ENCODE data around the gene MYOM1.
"Not testable (repeated sequence)": the region's sequence is repeated elsewhere in the genome, so short reads cannot be mapped to it uniquely, and the experiment has no call there.

Gene MYOM1

DNA sequence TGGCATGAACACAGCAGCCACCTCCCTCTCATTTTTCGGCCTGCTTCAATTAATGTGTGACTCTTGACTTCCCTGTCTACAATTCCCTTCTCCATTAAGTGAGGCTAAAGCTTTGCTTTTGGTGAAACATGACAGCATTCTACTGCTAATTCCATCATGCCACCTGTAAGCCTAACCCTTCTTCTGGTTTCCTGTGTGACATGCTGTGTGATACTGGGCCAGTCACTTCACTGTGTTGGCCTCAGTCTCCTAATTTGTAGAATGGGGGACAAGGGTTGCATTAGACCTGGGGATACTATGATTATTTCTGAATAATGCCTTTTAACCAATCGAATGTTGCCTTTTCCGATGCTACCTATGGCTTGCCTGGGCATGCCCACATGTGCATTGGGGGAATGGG, 146.4 kb downstream of the MYOM1 start:
- not testable (repeated sequence) for DNase-seq

DNA sequence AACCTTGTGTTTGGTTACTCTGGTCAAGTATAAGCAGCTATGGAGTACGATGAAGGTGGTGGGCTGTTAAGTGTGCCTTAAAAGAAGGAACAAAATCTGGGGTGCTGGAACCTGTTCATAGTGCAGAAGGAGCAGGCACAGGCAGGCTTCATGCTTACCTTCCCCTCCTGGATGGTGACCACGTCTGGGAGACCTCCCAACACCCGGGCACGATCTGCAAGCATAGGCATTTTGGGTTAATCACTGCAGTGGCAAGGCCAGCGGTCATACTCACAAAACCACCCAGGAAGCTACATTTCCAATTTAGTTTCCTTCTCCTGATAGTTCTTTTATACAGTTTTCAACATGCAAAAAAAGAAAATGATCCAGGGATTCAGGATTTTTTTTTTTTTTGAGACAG, 148.1 kb downstream of the MYOM1 start:
- no peak for DNase-seq

DNA sequence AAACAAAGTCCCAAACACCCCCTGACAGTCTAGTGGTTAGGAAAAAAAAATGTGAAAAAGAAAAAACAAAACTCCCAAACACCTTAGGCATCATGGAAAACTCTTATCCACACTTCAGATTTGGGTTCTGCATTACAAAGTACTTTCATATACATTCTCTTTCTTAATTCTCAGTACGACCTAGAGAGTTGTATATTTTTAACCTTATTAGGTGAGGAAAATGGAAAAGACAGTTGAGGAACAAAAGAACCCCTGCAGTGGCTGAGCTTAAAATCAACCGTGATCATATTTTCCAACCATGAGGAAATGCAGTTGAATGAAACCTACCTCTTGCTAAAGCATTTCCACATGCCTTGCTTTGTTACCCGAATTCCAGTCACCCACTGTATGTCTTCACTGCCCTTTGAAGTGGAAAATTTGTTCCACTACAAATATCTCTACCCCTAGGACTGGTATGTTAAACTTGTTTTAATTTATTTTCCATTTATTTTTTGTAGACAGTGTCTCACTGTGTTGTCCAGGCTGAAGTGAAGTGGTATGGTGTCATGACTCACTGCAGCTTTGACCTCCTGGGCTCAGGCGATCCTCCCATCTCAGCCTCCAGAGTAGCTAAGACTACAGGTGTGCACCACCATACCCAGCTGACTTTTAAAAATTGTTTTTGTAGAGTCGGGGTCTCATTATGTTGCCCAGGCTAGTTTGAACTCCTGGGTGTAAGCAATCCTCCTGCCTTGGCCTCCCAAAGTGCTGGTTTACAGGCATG, 149.9 kb downstream of the MYOM1 start:
- DNase-seq: no peak

DNA sequence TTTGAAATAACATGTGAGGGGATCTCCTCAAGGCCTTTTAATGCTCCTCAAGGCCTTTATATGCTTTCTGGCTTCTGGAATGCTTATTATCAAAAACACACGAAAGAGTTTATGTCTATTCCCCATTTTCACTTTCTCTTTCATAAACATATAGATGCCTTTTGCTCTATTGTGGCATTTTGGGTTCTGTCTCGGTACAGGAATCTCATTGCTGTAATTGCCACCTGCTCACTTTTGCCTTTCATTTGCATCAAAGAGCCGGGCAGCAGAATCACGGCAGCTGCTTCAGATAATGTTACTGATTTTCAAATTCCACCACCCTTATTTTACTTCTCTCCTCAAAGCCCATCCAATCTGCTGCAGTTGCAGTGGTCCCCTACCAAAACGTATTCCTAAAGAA, 152.0 kb downstream of the MYOM1 start:
- no peak for DNase-seq

DNA sequence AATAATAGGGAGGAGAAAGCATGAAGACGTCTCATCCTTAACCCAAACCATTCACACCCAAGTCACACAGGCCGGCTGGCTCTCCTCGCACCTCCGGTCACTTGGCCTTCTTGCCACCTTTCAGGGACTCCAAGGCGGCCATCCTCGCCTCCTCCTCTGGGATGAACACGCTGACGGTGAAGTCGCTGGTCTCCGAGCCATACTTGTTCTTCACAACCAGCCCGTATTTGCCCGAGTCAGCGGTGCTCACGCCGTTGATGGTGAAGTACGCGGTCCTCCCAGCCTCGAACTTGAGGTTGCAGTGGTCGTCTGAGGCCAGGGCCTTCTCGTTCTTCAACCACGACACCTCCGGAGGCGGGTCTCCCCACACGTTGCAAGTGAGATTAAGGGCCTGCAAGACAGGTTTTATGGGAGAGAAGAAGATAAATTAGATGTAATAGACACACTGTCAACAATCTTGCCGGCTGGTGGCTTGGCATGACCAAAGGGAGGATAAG, 152.6 kb downstream of the MYOM1 start:
- no peak for DNase-seq

DNA sequence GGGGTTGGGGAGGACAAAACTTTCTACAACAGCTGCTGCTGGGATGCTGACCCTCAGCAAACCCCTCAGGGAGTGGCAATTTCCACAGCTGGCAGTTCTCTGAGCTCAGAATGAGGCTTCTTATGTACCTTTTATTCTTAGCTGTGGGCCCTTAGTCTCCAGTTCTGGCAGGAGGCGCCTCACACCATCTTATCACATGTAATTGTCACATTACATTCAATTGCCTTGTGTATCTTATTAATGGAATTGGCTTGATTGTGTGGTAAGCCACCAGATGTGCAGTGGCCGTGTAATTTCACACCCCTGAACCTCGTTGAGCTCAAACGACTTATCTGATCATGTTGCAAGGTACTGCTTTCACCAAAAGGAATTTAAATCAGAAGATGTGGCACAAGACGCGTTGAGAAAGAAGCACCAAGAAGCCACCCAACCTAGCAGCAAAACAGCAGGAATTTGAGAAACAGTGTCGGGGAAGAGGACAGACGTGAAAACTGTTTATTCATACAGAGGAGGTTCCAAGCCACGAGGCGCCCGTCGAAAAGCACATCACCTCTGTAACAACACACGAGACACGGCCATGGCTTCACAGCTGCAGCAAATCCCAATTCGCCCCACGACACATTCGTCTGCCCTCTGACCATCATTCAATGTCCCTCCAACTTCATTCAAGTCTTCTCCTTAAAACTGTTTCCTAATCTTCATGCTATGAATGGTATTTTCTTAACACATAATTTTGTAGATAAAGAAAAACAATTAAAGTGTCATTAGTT, 153.2 kb downstream of the MYOM1 start:
- no peak for DNase-seq

DNA sequence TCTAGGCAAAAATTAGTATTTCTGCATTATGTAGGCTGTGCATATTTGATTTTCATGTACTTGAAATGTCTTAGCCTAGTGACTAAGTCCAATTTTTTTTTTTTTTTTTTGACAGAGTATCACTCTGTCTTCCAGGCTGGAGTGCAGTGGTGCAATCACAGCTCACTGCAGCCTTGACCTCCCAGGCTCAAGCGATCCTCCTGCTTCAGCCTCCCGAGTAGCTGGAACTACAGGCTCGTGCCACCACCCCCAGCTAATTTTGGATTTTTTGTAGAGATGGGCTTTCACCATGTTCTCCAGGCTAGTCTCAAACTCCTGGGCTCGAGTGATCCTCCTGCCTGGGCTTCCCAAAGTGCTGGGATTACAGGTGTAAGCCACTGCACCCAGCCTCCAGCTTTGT, 156.0 kb downstream of the MYOM1 start:
- DNase-seq: not testable (repeated sequence)

DNA sequence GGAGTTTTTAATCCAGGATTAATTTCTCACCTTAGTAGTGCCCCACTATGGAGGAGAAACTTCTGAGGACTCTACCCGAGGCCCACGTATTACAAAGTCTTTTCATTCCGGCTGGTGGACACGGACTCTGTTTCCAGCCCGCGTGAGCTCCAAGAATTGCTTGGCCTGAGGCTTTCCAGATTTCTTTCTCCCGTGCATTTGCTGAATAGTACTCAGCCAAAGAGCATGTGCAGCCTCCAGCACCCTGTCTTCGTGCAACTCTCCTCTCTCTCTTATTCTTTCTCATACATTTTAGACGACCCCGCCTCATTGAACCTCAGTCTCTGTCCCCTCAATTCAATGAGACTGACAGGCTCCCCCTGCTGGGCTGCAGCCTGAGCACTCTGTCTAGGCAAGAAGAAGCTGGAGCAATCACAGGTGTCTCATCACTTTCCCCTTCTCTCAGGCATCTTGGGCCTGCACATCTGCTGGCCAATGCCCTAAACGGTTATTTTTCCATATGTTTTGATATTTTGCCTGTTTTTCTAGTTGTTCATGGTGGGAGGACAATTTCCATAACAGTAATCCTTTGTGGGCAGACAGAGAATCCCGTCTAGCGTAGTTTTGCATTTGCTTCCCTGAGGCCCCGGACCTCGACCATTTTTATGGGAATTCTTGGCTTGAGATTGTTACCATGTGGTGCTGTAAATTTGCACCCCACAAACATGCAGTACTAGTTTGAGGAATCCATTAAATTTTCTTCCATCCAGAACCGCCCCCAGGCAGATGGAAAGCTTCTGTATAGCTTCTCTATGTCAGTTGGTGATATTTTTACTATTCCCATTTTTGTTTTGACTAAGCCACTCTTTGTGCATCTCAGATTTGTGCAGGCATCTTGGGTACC, 156.7 kb downstream of the MYOM1 start:
- DNase-seq: peak; percentile 77 to 84

DNA sequence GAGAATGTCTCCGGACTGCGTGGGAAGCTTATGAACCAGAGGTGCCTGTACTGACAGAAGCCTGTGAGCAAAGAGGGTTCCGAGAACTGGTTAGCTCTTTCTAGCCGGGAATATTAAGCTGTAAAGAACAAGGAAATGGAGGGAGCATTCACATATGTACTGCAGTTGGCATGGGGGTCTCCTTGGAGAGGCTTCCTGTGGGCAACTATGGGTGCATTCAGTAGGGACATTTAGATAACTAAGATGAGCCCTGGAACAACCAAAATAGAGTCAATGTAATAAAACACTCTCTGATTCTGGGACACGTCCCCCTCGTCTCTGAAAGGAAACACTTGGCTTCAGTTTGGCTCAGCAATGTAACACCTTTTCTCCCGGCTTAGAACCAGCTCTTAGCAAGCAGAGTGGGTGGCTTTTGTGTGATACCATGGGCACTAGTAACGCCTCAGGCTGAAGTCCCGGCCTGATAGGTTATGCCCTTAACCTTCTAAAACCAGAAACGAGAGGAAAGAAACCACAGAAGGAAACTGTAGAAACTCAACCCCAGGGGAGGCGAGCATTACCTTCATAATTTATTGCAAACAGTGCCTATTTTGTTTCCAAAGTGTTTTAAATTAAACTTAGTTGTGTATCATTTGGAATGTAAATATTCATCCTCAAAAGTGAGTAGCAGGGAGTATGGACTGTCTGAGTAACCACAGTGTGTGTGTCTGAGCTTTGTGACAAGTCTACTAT, 158.0 kb downstream of the MYOM1 start:
- peak; percentile 52 to 66 for DNase-seq

DNA sequence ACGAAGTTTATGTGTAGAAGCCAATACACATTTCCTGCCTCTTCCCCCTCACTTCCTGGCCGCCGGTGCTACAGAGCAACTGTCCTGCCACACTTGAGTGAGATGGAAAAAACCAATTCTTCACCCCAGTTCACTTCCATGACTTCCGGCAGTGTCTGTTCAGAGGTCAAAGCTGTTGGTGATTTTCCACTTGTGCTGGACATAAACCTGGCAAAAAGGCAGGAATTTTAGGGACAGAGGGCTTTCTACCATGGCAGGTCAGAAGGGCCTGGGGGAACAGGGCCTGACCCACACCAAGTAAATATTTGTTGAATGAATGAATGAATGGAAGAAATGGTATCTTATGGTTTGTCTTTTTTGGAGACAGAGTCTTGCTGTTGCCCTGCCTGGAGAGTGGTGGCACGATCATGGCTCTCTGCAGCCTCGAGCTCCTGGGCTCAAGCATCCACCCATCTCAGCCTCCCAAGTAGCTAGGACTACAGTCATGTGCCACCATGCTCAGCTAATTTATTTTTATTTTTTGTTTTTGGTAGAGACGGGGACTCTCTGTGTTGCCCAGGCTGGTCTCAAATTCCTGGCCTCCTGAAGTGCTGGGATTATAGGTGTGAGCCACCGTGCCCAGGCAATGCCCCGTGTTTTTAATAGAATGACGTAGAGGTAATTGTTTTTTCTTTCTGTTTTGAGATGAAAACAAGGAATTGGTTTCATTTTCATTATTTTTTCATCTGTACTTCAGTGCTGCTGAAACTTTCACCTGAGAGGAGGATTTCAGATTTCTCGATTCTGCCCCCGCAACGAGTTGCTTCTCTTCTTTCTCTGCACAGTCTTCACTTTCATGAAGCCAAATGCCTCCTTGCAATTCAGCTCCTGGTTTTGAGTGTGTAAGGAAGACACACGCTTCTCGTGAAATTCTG, 158.8 kb downstream of the MYOM1 start:
- DNase-seq: peak; percentile 56 to 67

DNA sequence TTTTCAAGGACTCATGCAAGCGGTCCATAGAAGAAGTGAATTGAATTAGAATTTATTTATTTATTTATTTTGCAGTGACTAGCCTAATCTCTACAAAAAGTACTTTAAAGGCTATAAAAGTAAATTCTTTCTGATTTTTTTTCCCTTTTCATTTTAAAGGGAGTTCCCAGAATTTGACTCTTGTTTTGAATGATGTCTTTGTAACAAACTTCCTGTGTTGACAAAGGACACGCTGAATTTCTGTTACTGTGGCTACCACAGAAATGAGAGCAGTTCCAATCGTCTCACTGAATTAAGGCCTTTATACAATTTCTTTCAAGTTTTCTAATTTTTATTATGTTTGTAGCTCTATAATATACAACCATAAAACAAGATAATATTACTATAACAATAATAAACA, 160.5 kb downstream of the MYOM1 start:
- DNase-seq: no peak

DNA sequence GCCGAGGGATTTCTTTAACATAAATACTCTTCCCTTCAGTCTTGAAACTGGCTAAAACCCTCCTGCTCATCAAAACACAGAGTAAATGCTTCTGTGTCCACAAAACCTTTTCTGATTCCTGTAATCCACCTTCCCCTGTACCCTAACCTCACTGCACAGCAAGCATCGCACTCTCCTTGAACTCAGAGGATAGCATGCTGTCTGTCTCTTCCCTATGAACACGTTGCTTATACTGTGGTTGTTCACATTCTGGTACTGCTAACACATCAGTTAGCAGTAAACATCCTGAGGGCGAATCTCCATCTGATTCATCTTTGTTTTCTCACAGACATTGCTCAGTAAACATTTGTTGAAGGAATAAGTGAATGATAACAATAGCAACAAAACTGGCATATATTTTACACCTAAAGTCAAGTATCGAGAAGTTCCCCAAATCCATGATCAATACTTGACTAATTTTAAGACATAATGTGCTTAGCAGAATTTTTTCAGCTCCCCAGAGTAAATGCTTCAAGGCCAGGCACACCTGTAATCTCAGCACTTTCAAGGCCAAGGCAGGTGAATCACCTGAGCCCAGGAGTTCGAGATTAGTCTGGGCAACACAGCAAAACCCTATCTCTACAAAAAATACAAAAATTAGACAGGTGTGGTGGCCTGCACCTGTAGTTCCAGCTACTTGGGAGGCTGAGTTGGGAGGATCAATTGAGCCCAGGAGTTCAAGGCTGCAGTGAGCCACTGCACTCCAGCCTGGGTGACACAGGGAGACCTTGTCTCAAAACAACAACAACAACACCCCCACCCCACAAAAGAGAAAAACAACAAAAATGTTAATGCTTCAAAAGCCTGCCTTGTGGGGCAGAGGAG, 161.2 kb downstream of the MYOM1 start:
- no peak for DNase-seq

DNA sequence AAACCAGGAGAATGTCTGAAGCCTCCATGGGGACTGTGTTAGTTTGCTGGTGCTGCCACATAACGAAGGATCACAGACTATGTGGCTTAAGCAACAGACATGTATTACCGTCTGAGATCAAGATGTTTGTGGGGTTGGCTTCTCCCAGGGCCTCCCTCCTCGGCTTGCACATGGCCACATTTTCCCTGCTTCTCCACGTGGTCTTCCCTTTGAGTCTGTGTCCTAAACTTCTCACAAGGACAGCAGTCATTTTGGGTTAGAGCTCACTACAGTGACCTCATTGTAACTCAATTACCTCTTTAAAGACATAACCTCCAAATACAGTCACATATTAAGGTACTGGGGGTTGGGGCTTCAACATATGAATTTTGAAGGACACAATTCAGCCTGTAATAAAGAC, 162.2 kb downstream of the MYOM1 start:
- DNase-seq: no peak

DNA sequence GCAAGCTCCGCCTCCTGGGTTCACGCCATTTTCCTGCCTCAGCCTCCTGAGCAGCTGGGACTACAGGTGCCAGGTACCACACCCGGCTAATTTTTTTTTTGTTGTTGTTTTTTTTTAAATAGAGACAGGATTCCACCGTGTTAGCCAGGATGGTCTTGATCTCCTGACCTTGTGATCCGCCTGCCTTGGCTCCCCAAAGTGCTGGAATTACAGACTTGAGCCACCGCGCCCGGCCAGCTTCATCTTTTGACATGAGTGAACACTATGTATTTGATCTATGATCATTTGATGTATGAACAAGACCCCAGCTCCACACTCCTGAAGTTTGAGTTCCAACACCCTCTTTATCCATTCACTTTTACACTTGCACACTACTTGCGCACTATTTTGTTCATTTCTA, 163.5 kb downstream of the MYOM1 start:
- no peak for DNase-seq

DNA sequence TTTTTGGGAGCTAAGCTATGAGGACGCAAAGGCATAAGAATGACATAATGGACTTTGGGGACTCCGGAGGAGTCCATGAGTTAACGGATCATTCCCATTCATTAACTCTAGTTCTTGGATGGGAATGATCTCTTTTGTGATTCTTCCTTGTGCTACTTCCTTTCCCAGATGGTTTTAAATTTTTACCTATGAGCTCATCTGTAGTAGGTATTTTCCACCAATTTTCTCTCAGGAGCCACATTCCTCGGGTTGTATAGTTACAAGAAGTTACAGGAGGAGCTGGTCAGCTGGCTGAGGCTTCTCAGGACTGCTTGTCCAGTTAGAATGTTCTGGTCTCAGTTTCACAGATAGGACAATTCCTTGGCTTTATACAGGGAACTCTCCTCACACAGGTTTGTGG, 164.0 kb downstream of the MYOM1 start:
- no peak for DNase-seq

DNA sequence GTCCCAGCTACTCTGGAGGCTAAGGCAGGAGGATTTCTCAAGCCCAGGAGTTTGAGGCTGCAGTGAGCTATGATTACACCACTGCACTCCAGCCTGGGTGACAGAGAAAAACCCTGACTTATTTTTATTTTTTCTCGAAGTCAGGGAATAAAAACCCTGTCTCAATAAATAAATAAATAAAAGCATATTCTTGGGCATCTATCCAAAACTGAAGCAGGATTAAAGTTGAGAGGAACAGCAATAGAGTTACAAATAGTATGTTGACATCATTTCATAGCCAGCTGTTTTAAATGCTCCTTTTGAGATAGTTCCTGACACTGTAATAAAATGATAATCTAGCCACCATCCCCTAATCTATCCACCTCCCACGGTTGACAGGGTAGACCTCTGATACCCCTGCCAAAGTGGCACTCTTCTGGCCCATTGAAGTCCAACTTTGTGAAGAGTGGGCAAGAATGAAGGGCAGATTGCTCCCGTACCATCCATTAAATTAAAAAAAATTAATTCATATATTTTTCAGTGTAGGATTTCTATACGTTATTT, 164.5 kb downstream of the MYOM1 start:
- no peak for DNase-seq

DNA sequence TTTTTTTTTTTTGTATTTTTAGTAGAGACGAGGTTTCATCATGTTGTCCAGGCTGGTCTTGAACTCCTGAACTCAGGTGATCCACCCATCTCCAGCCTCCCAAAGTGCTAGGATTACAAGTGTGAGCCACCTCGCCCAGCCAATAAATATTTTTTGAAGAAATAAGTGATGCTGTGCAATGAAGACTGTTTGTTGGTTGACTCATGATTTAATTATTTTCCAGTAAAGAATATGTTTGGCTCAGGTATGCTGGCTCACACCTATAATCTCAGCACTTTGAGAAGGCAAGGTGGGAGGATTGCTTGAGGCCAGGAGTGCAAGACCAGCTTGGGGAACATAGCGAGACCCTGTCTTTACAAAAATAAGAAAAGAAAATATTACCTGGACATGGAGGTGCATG, 165.0 kb downstream of the MYOM1 start:
- DNase-seq: no peak

DNA sequence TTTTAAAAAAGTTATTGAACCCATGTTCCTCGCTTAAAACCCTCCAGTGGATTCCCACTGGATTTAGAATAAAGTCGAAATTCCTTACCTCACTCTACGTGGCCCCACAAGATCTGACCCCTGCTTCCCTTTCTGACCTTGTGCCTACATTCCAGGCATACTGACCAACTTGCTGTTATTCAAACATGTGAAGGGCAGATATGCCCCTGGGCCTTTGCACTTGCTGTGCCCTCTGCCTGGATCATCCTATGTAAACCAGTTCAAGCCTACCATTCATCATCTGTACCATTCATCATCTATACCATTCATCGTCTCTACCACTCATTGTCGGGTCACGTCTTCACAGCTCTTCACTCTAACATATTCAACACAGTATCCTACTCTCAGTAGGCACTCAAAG, 165.6 kb downstream of the MYOM1 start:
- no peak for DNase-seq

DNA sequence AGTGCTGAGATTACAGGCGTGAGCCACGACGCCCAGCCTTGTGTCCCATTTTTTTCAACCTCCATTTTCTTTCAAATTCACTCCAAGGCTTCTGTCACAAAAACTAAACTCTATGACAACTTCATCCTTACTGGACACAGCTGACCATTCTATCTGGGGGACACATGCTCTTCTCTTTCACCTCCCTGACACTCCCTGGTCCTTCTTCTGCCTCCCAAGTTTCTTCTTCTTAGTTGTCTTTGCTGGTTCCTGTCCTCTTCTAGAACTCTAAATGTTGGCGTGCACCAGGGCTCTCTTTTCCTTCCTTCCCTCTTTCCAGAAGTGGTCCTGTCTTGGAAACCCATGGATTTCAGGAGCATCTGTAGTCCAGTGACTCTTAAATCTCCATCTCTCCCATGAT, 166.7 kb downstream of the MYOM1 start:
- DNase-seq: no peak

DNA sequence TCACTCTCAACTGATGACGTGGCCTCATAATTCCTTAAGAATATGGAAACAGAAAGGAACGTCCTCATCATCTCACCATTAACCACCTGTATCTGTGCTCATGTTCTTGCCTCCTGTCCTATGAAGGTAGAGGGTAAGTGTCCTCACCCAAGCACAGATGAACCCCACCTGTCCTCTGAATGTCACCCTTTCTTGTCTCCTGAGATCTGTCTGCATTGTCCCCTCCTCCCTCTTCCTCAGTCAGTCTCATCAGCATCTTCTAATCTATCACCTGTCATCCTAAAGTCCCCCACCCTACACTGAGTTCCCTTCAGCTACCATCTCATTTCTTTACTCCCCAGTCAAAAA, 167.4 kb downstream of the MYOM1 start:
- DNase-seq: no peak

All from activated CD4-positive, alpha-beta T cell treated with anti-CD3 and anti-CD28 coated beads, Interleukin-2, amount 50 U/mL, for 48 hours (primary cell).